Measurements from ENCODE around the gene ADARB1.

- TF ChIP-seq, protein P1, sequence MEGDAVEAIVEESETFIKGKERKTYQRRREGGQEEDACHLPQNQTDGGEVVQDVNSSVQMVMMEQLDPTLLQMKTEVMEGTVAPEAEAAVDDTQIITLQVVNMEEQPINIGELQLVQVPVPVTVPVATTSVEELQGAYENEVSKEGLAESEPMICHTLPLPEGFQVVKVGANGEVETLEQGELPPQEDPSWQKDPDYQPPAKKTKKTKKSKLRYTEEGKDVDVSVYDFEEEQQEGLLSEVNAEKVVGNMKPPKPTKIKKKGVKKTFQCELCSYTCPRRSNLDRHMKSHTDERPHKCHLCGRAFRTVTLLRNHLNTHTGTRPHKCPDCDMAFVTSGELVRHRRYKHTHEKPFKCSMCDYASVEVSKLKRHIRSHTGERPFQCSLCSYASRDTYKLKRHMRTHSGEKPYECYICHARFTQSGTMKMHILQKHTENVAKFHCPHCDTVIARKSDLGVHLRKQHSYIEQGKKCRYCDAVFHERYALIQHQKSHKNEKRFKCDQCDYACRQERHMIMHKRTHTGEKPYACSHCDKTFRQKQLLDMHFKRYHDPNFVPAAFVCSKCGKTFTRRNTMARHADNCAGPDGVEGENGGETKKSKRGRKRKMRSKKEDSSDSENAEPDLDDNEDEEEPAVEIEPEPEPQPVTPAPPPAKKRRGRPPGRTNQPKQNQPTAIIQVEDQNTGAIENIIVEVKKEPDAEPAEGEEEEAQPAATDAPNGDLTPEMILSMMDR (IDR thresholded peaks at IDR 0.05; ENCODE audit: poor library complexity): no peak
- no peak for TF ChIP-seq EZH2 (IDR thresholded peaks at IDR 0.05; ENCODE audit: borderline replicate concordance)
- no peak for TF ChIP-seq EZH2phosphoT487 (IDR thresholded peaks at IDR 0.05; ENCODE audit: low read depth, severe bottlenecking, unreplicated experiment)
Measured at GRCh38 chr21:45090966-45091365, 16.6 kb downstream of the ADARB1 start.
